ENCODE measurements around the gene UBE2D1.
A peak's percentile ranks its signal among the peaks of the same experiment; 100 is the strongest.

Gene UBE2D1

DNA sequence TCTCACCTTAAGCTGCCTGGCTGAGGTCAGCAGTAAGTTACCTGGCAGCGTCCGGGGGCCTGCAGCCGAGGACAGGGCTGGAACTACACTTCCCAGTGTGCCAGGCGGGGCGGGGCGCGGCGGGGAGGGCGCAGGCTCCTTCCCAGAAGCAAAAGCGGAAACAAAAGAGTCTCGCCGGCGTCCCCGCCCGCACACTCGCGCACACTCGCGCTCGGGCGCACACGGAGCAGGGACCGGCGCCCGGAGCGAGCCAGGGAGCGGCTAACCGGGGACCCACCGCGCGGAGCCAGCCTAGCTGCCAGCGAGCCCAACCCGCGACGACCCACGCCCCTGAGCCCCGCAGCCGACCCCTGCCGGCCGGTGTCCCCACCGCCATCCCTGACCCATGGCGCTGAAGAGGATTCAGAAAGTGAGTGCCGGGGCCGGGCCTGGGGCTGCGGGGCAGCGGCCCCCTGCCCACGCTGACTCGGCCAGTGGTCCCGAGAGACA lies at the start of gene UBE2D1:
Gene UBE2D1, plus strand, starts transcription at position 190 of the 489 bp plus-strand sequence. Its CDS starts 196 bp downstream, at position 386.
- peak; percentile 84 to 85 for DNase-seq

DNA sequence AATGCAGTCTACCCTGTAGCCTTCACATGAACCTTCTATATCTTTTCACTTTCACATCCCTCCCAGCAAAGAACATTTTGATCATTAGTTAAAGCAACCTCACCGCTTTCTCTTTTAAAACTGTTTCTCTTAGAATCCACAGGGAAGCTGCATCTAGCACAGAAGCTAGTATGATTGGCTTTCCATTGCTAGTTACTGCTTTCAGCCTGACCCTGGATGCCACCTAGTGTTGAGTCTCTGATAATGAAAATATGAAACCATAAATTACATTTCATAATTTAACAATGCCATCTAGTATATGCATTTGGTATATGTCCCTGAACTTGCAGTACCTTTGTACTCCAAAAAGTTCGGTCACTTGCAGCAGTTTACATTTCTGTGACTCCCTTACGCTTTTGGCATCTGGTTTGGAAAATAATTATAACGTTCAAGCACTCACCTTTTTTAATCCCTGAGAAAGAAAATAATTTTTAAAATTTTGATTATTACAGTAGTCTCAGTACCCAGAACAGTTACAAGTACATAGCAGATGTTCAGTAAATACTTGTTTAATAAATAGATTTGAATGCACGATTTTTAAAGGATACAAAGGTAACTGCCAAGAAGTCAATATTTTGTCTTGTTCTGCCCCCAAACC lies 43.1 kb upstream of the UBE2D1 start:
- peak; percentile 21 to 51 for DNase-seq

- no peak for DNase-seq
Observed at GRCh38 chr10:58293989-58294388, 40.8 kb upstream of the UBE2D1 start.

GRCh38 chr10:58299580-58299979 lies 35.2 kb upstream of the UBE2D1 start:
- DNase-seq = peak; percentile 57 to 67

DNA sequence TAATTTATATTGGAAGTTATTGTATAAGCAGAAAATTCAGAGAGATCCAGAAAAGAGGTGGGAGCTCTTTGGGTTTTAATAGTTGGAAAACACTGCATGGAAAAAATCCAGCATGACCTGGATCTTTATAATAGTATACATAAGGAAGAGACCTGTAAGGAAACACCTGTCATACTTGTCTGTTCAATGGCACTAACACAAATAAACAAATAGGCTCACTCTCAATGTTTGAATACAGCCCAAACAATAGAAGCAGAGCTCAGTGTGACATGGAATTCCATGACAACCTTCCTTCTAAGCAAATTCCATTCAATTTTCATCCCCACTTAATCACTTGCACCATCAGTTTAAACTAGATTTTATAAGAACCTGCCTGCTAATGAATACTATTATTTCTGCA lies 34.1 kb upstream of the UBE2D1 start:
- DNase-seq = no peak

- DNase-seq = no peak
Observed at GRCh38 chr10:58302254-58302653, 32.6 kb upstream of the UBE2D1 start.

- no peak for DNase-seq
Observed at GRCh38 chr10:58304099-58304633, 30.6 kb upstream of the UBE2D1 start.

DNA sequence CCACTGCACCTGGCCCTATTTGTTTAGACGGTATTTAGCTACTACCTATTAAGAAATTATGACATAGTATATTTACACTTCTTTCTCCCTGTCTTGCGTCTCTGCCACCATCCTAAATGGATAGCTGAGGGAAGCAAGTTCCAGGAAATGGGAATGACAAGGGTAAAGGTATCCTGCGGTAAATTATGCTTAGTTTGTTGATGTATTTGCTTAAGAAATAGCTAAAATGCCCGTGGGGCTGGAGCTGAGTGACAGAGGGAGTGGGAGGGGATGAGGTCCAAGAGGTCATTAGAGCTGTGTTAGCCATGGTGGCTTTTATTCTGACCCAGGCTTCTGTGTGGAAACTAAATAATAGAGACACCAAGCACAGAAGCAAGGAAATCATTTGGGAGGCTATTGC lies 29.0 kb upstream of the UBE2D1 start:
- DNase-seq = no peak

- DNase-seq = no peak
Observed at GRCh38 chr10:58307676-58308075, 27.1 kb upstream of the UBE2D1 start.

DNA sequence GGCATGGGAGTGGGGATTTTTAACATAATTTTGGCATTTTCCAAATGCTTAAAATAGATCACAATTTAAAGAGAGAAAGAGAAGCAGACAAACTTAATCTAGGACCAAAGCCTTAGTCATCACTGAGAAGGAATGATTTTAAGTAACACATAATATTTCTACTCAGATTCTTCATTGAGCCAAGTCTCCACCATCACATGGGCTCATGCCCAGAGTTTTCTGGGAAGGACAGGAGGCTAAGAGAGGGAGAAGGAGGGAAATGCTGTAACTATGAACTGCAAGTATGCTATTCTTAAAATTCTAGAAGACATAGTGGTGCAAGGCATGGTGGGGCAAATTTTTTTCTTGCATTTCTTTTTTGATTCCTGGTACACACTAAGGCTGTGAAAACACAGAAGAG lies 23.8 kb upstream of the UBE2D1 start:
- no peak for DNase-seq

DNA sequence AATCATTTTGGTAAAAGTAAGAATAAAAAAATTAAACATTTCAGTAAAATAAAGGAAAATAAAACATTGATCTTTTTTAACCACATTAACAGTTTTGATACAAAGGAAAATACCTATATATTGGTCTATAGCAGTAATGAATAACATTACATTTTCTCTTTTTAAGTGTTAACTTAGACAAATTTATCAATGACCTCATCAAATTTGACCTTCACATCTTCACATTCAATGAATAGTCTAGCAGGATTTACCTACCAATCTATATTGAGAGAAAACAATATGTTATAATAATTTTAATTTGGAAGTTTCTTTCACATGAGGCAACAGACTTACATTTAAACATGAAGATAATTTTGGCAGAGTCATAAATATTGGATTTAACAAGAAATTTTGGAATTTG lies 17.9 kb upstream of the UBE2D1 start:
- DNase-seq = no peak

- DNase-seq = no peak
Observed at GRCh38 chr10:58318346-58318745, 16.5 kb upstream of the UBE2D1 start.

GRCh38 chr10:58319599-58319998 lies 15.2 kb upstream of the UBE2D1 start:
- no peak for DNase-seq

- no peak for DNase-seq
Observed at GRCh38 chr10:58320351-58321049, 14.3 kb upstream of the UBE2D1 start.

GRCh38 chr10:58322072-58322834 lies 12.6 kb upstream of the UBE2D1 start:
- no peak for DNase-seq

GRCh38 chr10:58322835-58323209 lies 12.0 kb upstream of the UBE2D1 start:
- no peak for DNase-seq

DNA sequence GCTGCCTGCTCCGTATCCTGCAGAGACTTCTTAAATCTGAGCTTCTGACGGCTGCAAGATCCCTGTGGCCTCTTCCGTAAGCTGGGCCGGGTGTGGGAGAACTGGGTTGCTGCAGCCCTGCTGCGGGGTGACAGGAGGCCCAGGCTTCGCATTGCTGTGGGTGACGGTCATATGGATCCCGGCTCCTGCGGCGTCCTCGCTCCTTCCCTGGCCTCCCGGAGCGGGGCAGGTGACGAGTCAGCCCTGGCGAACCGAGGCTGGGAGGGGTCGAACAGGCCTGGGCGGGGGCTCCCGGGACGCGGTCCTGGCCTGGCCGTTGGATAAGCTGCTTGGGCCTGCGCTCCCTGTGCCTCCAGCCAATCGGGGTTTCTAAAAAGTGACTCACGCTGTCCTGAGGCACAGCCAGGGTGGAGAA lies 7.8 kb upstream of the UBE2D1 start:
- no peak for DNase-seq

DNA sequence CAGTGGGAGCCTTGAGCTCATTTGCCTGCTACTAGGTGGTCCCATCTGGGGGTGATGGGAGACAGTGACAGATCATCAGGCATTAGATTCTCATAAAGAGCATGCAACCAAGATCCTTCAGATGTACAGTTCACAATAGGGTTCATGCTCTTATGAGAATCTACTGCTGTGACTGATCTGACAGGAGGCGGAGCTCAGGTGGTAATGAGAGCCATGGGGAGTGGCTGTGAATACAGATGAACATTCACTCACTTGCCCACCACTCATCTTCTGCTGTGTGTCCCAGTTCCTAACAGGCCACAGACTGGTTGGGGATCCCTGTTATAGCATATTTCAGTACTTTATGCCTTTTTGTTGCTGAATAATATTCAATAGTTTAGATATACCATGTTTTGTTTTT lies 6.6 kb upstream of the UBE2D1 start:
- DNase-seq = no peak

GRCh38 chr10:58330431-58330830 lies 4.4 kb upstream of the UBE2D1 start:
- no peak for DNase-seq

DNA sequence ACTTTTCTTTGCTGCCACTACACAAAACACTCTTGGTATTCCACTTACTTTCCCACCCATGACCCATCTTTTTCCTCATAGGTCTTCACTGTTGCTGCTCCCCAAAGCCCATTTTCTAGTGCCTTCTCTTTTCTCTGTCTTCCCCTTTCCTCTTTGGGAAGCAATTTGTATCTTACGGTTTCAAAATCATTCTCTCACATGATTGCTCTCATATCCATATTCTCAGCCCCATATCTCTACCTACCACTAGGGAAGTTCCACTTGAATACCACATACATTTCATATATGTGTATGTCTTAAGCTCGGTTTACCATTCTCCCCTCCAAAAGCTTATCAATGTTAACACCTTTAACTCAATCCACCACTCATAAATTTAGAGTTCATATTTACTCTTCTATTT lies 3.2 kb upstream of the UBE2D1 start:
- DNase-seq = no peak

- DNase-seq = peak in 1 of 2 donors; percentile 5
Observed at GRCh38 chr10:58335306-58336005, 650 bp downstream of the UBE2D1 start.

DNA sequence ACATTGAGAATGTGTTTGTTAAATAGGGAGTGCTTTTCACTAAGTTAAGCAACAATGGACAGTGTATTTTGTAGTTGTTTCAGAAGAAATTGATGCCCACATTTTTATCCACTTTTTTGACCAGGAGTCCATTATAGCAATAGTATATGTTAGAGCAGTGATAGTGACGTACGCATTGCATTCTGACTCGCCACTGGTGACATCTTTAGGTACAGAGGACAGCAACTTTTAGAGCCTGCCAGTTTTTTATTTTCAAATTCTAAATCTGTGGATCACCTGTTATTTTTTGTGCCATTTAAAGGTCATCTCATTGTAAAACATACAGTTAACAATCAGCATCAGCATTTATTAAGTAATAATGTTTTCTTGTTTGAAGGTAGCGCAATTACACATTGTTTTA lies 1.4 kb downstream of the UBE2D1 start:
- DNase-seq = no peak

DNA sequence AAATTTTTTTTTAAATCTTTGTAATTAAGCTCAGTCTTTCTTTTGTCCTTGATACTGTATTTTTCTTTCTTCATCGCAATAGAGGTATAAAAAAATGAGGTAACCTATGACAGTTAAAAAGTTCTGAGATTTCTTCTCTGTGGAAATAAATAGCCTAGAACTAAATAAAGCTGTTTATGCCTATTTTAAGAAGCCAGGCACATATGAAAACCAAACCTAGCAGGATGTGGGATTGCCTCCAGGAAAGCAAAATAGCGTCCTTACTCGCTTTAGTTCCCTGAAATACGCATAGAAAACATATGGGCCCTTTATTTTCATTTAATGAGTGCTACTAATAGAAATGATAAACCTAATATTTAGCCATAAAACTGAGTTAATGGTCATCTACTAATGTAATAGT lies 6.6 kb downstream of the UBE2D1 start:
- DNase-seq = no peak

Measured in activated CD4-positive, alpha-beta T cell treated with anti-CD3 and anti-CD28 coated beads for 4 hours (primary cell).